GM12872 (cell line): ENCODE measurements around the gene HRH3.

Experiments used
- CTCF ChIP-seq: IDR thresholded peaks from 3 replicates; pipeline ENCODE4 v1.5.1; 2011; ENCODE audit warnings: low read depth, mild to moderate bottlenecking, low read length, moderate library complexity; ENCODE audit not compliant: insufficient read depth

The HRH3 gene

GRCh38 chr20:62233684-62234083 is 13.6 kb upstream of the HRH3 start:
- no peak for TF ChIP-seq CTCF

GRCh38 chr20:62232770-62233645 is 12.9 kb upstream of the HRH3 start:
- no peak for TF ChIP-seq CTCF

DNA sequence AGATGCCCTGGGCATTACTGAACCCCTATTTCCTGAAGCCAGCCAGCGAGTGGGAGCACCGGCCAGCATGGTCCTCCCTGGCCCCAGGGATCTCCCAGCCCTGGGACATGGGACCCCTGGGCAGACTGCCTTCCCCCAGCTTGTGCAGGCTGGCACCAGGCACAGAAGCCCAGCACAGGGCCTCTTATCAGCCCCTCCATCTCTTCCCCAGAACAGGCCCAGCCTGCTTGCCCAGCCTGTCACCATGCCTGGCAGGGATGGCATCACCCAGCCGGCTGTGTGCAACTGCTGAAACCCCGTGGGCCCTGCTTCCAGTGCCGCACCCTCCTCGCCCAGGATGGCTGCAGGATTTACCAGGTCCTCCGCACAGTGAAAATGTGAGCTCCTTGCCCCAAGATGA is 12.1 kb upstream of the HRH3 start:
- TF ChIP-seq CTCF = no peak

DNA sequence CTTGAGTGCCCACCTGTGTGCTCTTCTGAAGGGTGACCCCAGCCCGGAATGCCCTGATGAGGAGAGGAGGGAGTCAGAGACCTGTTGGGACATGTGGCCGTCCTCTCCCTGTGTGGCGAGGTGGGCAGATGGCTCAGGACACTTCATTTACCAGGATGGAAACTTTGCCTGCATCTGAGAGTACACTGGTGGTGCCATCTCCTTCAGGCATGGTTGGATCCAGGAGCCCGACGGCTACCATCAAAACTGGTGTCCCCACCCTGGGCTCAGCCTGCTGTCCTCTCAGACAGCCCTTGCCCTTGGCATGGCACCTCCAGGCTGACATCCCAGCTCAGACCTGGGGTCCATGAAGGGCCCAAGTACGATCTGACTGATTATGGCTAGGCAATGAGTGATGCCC is 11.2 kb upstream of the HRH3 start:
- TF ChIP-seq CTCF = no peak

GRCh38 chr20:62230696-62231095 is 10.6 kb upstream of the HRH3 start:
- TF ChIP-seq CTCF = no peak

DNA sequence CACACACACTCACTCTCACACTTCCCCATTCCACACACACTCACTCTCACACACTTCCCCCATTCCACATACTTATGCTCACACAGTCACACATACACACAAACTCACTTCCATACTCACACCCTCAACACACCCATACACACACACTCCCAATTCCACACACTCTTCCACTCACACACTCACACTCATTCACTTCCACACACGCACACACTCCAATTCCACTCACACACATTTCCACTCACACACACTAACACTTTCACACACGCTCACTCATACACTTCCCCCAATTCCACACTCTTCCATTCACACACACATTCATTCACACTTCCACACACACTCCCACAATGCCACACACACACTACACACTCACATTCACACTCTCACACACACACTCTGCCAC is 10.2 kb upstream of the HRH3 start:
- no peak for TF ChIP-seq CTCF

- no peak for TF ChIP-seq CTCF
Measured at GRCh38 chr20:62229667-62230066, 9.6 kb upstream of the HRH3 start.
